Activated CD8-positive, alpha-beta T cell treated with anti-CD3 and anti-CD28 coated beads, Interleukin-2, amount 10 ng/mL, durations not matched to agents 7 days and 5 days (primary cell): ENCODE measurements around the gene COL27A1. TPM values are rescaled to one million over a fixed set of nuclear protein-coding genes. Genes with fewer than 3 reads are reported as not detected.

Source experiments
- ATAC-seq: fragments of 150-1000 bp; cut with Tn5 transposase; one replicate; pipeline ENCODE4 v1.10.0; 2021; ENCODE audit warnings: moderate library complexity
- CTCF ChIA-PET: fragments of 350-600 bp; sonication (Branson Sonifier 250); formaldehyde crosslinking; loops from one replicate; lab custom pipeline; 2021; ENCODE audit warnings: antibody characterized with exemption; lab: Charles Lee
- POLR2A ChIA-PET: fragments of 350-600 bp; sonication (Branson Sonifier 250); formaldehyde crosslinking; loops from one replicate; lab custom pipeline; 2021; ENCODE audit warnings: antibody characterized with exemption; lab: Charles Lee
- DNase-seq: peaks from one replicate; pipeline ENCODE4 v3.0.0-alpha.2; 2020
- H3K27ac Mint-ChIP-seq: one replicate; pipeline ENCODE4 v1.8.0; 2021; ENCODE audit warnings: mild to moderate bottlenecking, mixed read lengths
- H3K27me3 Mint-ChIP-seq: one replicate; pipeline ENCODE4 v1.8.0; 2021; ENCODE audit warnings: low read depth, mixed read lengths
- H3K36me3 Mint-ChIP-seq: one replicate; pipeline ENCODE4 v1.8.0; 2021; ENCODE audit warnings: low read depth, mixed read lengths
- H3K4me1 Mint-ChIP-seq: one replicate; pipeline ENCODE4 v1.8.0; 2021; ENCODE audit warnings: low read depth, mixed read lengths
- H3K4me3 Mint-ChIP-seq: one replicate; pipeline ENCODE4 v1.8.0; 2021; ENCODE audit warnings: mild to moderate bottlenecking, mixed read lengths
- H3K9me3 Mint-ChIP-seq: one replicate; pipeline ENCODE4 v1.8.0; 2022; ENCODE audit warnings: mixed read lengths; ENCODE audit not compliant: insufficient read depth
- total RNA-seq, 2 experiments: library from RNA; stranded (reverse); gene quantifications; one replicate each; pipeline ENCODE4 v1.2.3, GENCODE V29; 2021

The COL27A1 gene
- total RNA-seq, 2 experiments from 2014 or later, result 0.47 to 0.99 TPM

DNA sequence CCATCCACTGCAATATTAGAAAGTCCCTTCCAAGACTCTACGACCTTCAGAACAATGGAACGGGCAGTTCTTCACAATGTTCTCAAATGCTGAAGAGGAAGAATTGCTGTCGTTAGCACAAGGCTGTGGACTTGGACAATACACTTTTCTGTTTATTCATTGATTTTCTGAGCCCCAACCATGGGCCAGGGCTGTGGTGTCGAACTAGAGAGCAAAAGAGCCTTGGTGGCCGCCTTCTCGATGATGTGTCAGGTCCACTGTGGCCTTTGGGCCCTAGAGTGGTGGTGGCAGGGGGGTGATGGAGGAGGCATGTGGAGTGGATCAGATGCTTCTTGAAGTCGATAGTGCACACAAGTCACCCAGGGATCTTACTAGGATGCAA lies 37.7 kb upstream of the COL27A1 start:
- no peak overlapping the region for H3K4me3 Mint-ChIP-seq
- CTCF ChIA-PET, result interaction anchor here (0.7 kb wide), 1 partner anchor 174 kb away, joined by 3 read pairs; no protein-coding TSS in a partner anchor

DNA sequence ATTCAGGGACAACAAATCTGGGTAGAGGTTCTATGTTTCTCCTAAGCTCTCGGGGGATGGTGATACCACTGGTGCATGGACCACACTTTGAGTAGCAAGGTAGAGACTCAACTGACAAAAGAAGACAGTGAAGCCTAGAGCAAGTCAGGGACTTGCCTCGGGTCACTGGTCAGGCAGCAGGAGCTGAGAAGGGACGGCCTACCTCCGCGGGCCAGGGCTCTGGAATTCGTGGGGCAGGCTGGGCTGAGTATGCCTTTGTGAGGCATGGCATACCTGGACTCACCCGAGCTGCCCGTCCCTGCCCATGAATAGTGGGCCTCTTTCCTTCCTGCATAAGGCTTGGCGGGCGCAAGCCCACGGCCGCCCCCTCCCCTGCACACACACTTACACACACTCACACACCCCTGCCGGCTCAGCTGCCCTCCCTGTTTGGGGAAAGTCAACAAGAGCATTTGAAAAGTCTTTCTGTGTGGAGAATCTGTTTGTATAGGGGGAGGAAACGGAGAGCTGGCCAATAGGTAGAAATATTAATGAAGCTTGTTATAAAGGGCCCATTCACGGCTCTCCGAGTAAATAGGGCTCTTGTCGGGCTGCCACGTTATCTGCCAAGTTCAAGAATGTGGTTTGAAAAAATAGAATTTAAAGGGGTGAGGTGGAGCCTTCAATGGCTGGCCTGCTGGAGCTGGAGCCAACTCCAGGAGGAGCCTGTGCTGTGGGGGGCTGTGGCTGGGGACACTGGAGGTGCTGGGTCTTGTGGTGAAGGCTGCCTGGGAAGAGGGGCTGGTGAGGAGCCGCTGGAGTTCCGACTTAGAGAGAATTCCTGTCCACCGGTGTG lies 37.1 kb upstream of the COL27A1 start:
- POLR2A ChIA-PET, result no interaction called here
- Mint-ChIP-seq H3K4me1 (no peaks in the 10 kb centered on the region), H3K36me3 (no peaks in the 10 kb centered on the region), H3K27ac (no peak overlapping the region), H3K4me3 (no peak overlapping the region), H3K9me3 (no peaks in the 10 kb centered on the region), H3K27me3 (peaks cover 6% of the 10 kb centered on the region)
- no peak for DNase-seq
- CTCF ChIA-PET, result interaction anchor here (0.7 kb wide), 2 partner anchors 10 to 173 kb away, joined by 3 read pairs; no protein-coding TSS in a partner anchor
- no peak for ATAC-seq

More for the DNA sequence above, 37.7 kb upstream of the COL27A1 start:
- no peak for ATAC-seq
- POLR2A ChIA-PET, result no interaction called here
- DNase-seq, result no peak
- Mint-ChIP-seq H3K27me3 (peaks cover 9% of the 10 kb centered on the region), H3K27ac (no peak overlapping the region), H3K9me3 (no peaks in the 10 kb centered on the region), H3K36me3 (no peaks in the 10 kb centered on the region), H3K4me1 (no peaks in the 10 kb centered on the region)

DNA sequence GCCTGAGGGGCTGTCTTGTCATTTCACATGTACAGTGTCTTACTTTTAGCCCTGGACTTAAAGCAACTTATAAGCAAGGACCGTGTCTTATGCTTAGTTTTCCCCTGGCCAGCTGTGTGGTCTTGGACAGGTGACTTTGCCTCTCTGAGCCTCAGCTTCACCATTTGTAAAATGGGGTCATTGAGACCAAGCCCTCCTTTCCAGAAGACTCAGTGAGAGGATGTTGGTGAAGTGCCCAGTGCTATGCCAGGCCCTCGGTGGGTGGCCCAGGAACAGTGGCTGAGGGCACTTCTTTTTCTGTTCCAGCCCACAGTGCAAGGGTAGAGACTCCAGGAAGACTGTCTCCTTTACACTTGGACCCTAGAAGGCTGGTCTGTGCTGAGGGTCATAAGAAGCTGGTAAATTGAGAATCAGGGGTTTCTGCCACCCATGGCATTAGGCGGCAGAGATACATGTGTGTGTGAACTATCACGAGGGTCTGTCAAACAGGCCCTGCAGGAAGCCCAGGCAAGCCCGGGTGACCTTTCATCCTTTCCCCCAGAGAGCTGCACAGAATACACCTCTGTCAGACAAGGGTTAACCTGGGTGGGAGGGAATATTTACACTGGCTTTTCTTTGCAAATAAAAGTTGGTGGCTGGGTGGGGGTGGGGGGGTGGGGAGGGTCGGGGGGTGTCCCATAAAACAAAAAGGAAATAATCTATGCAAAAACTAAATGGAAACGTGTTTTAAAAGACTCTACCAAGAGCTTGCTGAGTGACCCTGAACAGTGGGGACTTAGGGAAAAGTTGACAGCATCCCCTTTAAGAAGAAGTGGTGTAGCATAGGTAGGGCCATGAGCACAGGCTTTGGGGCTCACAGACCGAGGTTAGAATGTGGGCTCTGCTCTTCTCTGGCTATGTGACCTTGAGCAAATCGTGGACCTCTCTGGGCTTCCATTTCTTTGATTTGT lies 35.8 kb upstream of the COL27A1 start:
- DNase-seq, result no peak
- Mint-ChIP-seq H3K4me3 (no peak overlapping the region), H3K4me1 (no peaks in the 10 kb centered on the region), H3K9me3 (no peaks in the 10 kb centered on the region), H3K27me3 (peaks cover 4% of the 10 kb centered on the region), H3K27ac (no peak overlapping the region), H3K36me3 (no peaks in the 10 kb centered on the region)
- ChIA-PET CTCF (interaction anchor here (0.7 kb wide), 1 partner anchor 12 kb away, joined by 3 read pairs; no protein-coding TSS in a partner anchor), POLR2A (no interaction called here)
- ATAC-seq, result no peak

DNA sequence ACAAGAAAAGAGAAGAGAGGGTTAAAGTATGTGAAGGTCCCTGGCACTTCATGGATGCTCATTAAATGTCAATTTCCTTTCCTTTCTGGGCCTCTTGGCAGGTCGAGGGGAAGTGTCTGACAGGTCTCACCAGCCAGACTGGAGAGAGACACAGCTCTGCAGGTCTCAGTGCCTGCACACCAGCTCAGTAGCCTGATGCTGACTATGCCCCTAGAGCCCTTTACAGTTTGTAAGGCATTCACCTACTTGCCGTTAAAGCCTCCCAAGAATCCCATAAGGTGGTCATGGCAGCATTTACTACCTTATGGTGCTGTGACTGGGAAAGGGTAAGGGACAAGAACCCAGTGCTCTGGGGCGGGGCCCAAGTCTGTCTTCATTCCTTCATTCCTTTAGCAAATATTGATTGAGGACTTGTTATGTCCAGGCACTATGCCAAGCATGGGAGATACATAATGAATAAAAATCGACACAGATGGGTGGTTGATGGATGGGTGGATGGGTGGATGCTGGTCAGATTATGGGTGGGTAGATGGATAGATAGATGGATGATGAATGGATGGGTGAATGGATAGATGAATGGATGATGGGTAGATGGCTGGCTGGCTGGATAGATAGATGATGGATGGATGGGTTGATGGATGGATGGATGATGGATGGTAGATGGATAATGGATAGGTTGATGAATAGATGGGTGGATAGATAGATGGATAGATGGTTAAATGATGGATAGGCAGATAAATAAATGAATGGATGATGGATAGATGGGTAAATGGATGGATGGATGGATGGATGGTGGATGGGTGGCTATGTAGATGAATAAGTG lies 34.9 kb upstream of the COL27A1 start:
- DNase-seq (no peak), ATAC-seq (no peak)
- Mint-ChIP-seq H3K4me3 (no peak overlapping the region), H3K27me3 (peaks cover 4% of the 10 kb centered on the region), H3K4me1 (no peaks in the 10 kb centered on the region), H3K9me3 (no peaks in the 10 kb centered on the region), H3K36me3 (no peaks in the 10 kb centered on the region), H3K27ac (no peak overlapping the region)
- POLR2A ChIA-PET, result no interaction called here
- CTCF ChIA-PET, result interaction anchor here (1.1 kb wide), 1 partner anchor 34 kb away, joined by 4 read pairs; the partner anchor contains the start of gene COL27A1

DNA sequence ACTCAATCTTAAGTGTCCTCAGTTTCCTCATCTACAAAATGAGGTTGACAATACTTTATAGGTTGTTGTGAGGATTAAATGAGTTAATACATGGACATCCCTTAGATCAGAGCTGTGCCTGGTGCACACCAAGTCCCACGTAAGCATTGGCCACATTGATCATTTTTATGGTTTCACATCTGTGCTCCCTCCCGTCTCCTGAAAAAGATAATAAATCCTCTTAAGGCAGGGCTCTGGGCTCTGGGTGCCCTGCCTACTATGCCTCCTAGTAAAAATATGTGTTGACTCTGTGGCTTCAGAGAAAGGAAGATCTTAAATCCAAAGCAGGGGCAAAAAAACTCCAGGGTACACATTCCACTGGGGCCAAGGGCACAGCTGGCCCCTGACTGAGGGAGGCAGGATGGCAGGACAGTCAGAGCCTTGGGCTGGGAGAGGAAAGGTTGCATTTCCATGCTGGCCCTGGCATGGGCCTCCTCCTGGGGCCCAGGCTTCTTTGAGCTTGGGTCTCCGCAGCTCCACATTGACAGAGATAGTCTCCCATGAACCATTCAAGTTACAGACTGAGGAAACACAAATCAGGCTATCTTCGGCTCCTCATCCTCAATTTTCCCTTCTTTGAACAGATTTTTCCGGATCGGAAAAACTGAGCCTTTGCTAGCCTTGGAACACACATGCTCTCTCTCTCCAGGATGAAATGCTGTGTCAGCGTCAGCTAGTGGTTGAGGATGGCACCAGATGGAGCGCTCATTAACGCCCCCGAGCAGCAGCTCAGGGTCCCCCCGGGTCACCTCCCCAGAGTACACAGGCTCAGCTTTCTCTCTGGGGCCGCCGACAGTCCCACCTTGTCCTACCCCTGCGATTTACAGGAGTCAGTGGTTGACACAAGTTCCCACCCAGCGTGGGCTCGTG lies 33.9 kb upstream of the COL27A1 start:
- DNase-seq, result no peak
- no peaks in the 10 kb centered on the region for H3K36me3 Mint-ChIP-seq
- H3K4me1 Mint-ChIP-seq, result no peaks in the 10 kb centered on the region
- ChIA-PET POLR2A (no interaction called here), CTCF (interaction anchor here (1.1 kb wide), 1 partner anchor 33 kb away, joined by 4 read pairs; the partner anchor contains the start of gene COL27A1)
- no peak overlapping the region for H3K4me3 Mint-ChIP-seq
- no peak overlapping the region for H3K27ac Mint-ChIP-seq
- peaks cover 4% of the 10 kb centered on the region for H3K27me3 Mint-ChIP-seq
- no peak for ATAC-seq
- no peaks in the 10 kb centered on the region for H3K9me3 Mint-ChIP-seq

DNA sequence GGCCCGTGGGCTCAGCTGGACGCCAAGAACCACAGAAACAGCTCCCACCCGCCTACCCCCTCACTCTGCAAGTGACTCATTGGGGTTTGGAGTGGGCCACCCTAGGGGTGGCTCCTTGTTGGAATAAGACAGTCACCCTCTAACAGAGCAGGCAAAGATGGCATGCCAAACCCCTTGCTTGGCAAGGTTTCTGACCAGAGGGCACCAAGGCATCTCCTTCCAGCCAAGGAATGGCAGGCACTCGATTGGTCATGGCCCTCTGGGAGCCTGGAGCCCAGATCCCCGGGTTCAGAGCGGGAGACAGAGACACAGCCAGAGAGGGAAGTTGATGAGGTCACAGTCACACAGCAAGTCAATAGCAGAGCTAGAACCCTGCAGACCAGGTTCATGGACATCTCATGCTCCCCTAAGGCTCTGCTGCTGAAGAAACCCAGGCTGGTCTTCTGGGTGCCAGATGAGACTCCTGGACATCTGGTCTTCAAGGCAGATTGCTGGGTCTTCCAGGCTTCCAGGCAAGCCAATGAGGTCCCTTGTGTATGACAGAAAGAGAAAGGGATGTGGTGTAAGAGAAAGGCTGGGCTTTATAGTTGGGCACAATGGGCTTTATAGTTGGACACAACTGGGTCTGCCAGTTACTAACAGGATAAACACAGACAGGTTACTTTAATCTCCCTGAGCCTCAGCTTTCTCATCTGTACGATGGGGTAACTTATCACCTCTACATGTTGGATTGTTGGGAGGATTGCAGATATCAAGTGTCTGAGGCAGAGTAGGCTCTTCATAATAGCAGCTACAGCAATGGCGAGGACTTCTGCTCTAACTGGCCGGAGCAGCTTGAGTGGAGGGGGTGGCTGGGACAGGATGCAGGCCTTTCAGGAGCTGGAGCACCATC lies 33.0 kb upstream of the COL27A1 start:
- Mint-ChIP-seq H3K4me1 (no peaks in the 10 kb centered on the region), H3K27ac (no peak overlapping the region), H3K4me3 (no peak overlapping the region), H3K27me3 (peaks cover 4% of the 10 kb centered on the region), H3K36me3 (no peaks in the 10 kb centered on the region), H3K9me3 (no peaks in the 10 kb centered on the region)
- ATAC-seq (no peak), DNase-seq (no peak)
- ChIA-PET POLR2A (no interaction called here), CTCF (no interaction called here)

DNA sequence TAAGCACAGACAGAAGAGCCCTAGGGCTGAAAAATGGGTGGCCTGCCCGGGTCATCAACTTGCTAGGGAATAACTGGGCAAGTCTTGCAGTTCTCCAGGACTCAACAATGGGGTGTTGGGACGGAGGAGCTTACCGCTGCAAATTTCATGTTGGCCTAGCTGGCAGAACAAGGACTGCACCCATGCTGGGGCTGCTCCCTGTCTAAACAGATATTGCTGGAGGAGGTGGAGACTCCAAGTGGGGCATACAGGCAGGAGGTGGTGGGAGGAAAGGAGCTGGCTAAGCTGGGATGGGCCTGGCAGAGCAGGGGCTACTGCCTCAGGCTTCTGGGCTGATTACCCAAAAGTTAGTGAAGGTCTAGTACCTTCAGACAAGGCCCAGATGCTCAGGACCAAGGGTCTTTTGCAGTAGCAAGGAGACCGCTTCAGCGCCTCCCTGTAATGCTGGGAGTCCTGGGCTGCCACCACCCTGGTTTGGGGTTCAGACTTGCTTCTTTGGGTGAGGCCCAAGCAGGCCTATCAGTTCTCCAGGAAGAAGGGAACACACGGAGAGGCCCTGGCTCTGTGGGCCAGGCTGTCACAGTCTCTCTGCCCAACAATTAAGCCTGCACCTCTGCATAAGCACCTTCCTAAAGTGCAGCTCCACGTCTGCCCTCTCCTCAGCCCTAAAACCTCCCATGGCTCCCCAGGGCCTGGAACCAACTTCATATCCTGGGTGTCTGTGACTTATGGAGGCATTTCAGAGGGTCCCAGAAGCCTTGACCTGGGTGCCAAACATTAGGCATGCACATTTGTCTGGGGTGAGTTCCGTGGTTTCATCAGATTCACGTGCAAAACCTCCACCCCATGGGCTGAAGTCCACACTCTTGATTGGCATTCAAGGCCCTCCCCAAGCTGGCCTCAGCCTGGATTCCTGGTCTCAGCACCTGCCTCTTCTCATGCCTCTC lies 32.0 kb upstream of the COL27A1 start:
- H3K9me3 Mint-ChIP-seq, result no peaks in the 10 kb centered on the region
- no peak for ATAC-seq
- H3K27ac Mint-ChIP-seq, result no peak overlapping the region
- H3K36me3 Mint-ChIP-seq, result no peaks in the 10 kb centered on the region
- no peaks in the 10 kb centered on the region for H3K4me1 Mint-ChIP-seq
- no peak for DNase-seq
- ChIA-PET POLR2A (no interaction called here), CTCF (no interaction called here)
- H3K27me3 Mint-ChIP-seq, result peaks cover 6% of the 10 kb centered on the region
- no peak overlapping the region for H3K4me3 Mint-ChIP-seq

DNA sequence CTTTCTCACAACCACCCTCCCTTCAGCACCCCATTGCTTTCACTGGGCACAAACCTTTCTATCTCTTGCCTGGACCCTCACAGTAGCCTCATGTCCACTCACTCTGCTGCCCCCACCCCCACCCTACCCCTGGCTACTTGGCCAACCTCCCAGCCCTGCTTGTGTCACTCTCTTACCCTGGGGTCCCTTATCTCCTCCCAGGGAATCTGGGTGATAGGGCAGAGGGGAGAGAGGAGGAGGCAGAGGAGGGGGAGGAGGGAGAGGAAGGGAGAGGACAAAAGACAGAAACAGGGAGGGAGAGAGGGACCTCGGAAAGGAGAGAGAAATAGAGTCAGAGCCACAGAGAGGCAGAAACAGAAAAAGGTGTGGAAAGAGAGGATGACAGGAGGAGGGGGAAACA lies 31.2 kb upstream of the COL27A1 start:
- POLR2A ChIA-PET, result no interaction called here

DNA sequence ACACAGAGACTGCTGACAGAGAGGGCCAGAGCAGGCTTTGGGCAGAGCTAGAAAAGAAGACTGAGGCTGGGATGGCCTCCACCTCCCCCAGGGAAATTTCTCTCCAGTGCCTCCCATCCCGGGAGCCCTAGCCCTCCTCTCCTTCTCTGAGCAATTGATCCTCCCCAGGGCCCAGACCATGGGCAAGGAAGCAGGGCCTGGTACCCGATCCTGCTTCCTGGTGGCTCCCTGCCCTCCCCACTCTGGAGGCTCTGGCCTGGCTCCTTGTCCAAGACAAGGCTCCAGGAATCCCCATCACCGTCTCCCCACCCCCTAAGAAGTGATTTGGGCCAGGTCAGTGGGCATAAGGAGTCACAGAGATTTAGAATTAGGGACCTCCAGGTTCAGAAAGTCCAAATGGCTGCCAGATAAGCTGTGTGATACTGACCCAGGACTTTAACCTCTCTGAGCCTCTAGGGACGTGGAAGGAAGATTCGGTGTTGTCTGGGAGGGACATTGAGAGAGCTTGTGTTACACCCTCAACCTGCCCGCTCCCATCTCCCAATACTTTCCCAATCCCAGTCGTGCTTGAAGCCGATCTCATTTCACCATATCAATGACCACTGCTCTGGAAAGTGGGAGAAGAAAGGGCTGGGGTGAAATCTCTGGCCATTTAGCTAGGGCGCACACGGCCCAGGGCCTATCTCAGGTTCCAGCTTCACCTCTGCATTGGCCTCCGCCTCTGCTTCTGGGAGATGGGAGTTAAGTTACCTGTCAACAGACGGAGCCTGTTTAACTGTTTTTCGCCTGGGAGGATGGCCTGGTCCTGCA lies 30.5 kb upstream of the COL27A1 start:
- no peaks in the 10 kb centered on the region for H3K4me1 Mint-ChIP-seq
- POLR2A ChIA-PET, result no interaction called here
- peaks cover 8% of the 10 kb centered on the region for H3K27me3 Mint-ChIP-seq
- no peak overlapping the region for H3K4me3 Mint-ChIP-seq
- CTCF ChIA-PET, result no interaction called here
- H3K9me3 Mint-ChIP-seq, result no peaks in the 10 kb centered on the region
- ATAC-seq (no peak), DNase-seq (no peak)
- no peaks in the 10 kb centered on the region for H3K36me3 Mint-ChIP-seq
- H3K27ac Mint-ChIP-seq, result no peak overlapping the region

More for the DNA sequence above, 31.2 kb upstream of the COL27A1 start:
- CTCF ChIA-PET, result no interaction called here
- Mint-ChIP-seq H3K27me3 (peaks cover 6% of the 10 kb centered on the region), H3K36me3 (no peaks in the 10 kb centered on the region), H3K9me3 (no peaks in the 10 kb centered on the region), H3K27ac (no peak overlapping the region), H3K4me1 (no peaks in the 10 kb centered on the region), H3K4me3 (no peak overlapping the region)
- ATAC-seq (no peak), DNase-seq (no peak)
